ENCODE data around the gene STARD7.
A peak's percentile ranks its signal among the peaks of the same experiment; 100 is the strongest.
"Not testable (repeated sequence)": the region's sequence is repeated elsewhere in the genome, so short reads cannot be mapped to it uniquely, and the experiment has no call there.

Gene STARD7

DNA sequence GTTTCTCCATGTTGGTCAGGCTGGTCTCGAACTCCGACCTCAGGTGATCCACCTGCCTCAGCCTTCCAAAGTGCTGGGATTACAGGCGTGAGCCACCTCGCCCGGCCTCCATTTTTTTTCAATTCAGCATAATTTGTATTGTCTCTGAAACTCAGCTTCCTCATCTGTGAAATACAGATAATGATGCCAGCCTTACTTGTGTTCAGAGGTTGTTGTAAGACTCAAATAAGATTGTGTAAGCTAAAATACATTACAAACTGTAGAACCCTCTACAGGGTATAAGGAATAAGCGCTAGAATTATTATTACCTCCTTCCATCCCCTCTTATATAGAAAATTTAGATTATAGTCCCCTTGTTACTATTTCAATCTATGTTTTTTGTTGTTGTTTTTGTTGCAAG lies 24.8 kb upstream of the STARD7 start:
- DNase-seq = no peak

DNA sequence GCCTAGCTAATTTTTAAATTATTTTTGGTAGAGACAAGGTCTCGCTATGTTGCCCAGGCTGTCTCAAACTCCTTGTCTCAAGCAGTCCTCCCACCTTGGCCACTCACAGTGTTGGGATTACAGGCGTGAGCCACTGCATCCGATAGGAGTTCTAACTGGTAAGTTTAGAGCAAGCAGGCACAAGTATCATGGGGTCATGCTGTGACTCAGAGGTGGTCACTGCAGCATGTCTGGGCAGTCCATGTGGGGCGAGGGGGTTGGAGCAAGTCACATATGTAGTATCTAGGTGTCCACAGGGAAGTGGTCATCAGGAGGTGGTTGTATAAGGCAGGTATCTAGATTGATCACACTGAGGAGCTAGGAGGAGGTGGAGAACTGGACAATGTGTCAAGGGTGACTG lies 22.7 kb upstream of the STARD7 start:
- no peak for DNase-seq

DNA sequence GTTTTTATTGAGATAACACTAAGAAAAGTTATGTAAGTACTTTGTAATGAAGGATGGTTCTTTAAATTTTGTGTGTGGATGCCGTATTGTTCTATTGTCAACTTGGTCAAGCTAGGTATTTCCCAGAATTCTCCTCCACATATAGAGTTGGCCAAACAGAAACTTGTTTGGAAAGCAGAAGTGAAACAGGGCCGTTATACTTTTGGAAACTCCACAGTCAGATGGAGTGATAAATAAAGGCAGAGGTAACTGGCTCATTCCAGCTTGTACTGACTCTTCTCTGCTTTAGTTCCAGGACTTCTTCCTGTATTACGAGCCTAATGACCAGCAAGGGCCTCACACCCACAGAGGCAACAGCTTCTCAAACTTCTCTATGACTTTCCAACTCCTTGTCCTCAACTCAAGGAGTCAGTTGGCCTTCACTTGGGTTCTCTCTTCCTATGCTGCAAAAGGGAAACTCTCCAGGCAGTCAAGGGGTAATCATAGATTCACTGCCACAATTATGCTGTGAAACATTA lies 16.4 kb upstream of the STARD7 start:
- no peak for DNase-seq

DNA sequence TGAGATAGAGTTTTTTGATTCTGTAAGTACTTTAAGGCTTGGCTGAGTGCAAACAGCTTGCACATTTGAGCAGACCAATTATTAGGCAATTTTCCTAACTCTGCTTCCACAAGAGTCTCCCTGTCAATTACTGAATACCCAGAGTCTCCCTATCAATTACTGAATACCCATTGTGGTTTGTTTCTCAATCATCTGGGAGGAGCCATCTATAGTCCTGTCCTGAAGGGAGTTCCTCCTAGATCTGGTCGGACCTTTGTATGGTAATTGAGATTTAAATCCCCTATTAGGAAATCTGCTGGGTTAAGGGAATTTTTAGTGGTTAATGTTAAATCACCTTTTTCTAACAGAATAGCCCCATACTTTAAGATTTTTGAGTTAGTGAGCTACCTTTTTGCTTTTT lies 12.5 kb upstream of the STARD7 start:
- DNase-seq = not testable (repeated sequence)

DNA sequence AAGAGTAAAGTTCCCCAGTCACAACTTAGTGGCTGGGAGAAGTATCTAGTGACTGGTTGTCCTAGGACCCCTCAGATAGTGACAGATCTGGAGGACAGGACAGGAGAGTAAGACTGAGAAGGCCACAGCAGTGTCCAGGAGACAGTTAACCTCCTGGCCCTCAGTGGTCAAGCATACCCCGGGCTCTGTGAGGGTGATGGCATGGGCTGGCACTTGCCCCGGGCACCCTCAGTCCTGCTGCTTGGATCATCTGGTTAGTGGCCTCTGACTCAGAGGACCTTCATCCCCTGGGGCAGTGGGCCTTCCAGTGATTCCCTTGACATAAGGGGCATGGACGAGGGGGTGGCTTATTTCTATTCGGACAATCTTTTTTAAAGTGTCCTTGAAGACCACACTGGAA lies 11.3 kb upstream of the STARD7 start:
- not testable (repeated sequence) for DNase-seq

DNA sequence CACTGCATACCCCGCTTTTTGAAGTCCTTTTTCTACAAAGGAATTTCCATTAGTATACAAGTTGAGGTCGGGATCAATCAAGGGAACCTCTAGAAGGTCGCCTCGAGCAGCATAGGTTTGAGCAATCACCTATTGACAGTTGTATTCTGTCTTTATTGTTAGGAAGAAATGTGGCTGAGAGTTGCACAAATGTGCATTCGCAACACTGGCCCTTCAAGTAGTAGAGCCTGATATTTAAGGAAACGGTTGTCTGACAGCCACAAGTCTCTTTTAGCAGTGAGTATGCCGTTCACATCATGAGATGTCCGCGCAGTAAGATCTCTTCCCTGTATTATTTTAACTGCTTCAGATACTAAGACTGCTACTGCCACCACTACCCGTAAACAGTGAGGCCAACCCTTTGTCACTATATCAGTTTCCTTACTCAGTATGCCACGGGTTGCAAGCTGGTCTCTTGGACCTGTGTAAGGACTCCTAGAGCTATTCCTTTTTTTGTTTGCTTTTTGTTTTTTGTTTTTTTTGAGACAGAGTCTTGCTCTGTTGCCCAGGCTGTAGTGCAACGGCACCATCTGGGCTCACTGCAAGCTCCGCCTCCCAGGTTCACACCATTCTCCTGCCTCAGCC lies 10.0 kb upstream of the STARD7 start:
- no peak for DNase-seq

DNA sequence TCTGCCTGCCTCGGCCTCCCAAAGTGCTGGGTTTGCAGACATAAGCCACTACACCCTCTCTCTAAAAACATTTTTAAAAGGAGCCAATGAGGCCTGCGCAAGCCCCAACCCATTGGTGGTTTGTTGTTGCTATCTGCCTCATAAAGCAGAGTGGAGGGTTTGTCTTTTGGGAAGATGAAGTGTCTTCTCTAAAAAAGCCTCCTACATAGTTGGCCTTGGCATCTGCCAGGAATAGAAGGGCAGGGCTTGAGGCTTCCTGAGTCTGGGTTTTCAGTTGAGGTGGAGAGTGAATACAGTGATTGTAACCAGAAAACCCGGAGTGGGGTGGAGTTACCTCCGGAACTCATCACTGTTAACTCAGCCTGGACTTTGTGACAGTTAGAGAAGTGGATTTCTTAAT lies 5.9 kb upstream of the STARD7 start:
- no peak for DNase-seq

DNA sequence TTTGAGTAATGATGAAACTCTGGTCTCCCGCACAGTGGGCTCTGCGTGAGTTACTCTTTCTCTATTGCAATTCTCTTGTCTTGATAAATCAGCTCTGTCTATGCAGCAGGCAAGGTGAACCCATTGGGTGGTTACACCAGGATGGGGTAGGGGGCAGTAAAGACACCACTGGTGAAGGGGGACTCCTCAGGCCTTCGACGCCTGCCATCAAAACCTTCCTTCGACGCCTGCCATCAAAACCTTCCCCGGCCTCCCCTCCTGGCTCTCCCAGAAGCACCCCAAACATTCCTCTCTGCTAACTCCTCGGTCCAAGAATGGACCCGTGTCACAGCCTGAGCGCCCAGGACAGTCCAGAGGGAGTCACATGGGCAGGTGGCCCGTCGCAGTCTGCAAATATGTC lies 4.8 kb upstream of the STARD7 start:
- no peak for DNase-seq

DNA sequence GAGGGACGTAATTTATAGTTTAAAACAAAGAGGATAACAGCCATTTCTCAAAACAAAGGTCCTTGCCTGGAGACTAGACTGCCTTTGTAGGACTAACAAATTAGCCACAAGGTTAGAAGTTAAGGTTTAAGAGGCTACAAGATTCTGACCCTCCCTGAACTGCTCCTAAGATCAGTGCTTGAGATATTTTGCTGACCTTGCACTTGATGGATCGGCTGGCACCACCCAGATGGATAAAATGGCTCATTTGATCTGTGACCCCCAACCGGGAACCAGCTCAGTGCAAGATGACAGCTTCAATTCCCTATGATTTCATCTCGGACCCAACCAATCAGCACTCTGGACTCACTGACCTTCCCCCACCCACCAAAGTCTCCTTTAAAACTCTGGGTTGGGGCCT lies 3.7 kb upstream of the STARD7 start:
- DNase-seq = no peak

DNA sequence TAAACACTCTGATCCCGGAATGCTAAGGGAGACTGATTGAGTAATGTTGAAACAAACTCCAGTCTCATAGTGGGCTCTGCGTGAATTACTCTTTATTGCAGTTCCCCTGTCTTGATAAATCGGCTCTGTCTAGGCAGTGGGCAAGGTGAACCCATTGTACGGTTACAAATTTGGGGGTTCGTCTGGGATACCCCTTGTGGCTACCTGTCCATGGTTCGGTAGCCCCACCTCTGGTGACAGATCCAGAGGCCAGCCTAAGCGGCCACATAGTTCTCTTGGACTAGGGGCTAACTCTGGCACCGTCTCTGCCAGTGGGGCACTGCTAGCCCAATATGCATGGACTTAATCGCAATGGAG lies 1.1 kb upstream of the STARD7 start:
- no peak for DNase-seq

DNA sequence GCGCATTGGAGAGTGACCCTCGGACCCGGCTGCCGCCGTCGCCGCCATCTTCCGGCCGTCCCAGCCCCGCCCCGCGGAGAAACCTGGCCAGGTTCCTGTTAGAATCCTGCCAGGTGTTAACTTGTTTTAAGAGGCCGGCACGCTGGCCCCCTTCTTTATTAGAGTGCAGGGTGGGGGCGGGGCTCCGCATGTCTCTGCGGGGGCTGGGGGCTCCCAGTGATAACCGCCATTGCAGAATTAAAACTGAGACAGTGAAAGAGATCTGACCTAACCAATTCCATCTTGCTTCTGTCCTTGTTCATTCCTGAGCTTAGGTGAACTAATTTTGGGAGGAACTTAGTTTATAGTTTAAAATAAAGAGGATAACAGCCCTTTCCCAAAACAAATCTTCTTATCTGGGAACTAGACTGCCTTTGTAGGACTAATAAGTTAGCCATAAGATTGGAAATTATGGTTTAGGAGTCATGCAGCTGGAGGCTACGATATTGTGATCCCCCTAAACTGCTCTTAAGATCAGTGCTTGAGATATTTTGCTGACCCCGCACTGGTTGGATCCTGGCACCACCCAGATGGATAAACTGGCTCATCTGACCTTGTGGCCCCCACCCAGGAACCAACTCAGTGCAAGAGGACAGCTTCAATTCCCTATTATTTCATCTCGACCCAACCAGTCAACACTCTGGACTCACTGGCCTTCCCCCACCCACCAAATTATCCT lies 543 bp upstream of the STARD7 start:
- DNase-seq = no peak

DNA sequence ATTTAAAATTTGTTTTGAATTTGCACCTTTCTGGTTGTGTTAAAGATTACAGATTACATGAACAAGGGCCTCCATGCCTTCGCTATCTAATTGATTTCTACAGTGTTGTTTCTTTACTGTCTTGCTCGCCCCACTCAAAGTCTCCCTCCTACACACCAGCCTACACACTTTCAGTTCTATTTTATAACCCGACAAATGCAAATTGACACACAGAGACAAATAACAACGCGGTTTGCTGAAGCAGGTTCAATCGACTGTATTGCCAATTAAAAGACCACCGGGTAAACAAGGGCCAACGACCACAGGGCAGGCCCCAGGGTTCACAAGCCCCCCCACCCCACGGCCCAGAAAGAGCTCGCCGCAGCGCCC lies 869 bp downstream of the STARD7 start:
- peak; percentile 36 for DNase-seq

DNA sequence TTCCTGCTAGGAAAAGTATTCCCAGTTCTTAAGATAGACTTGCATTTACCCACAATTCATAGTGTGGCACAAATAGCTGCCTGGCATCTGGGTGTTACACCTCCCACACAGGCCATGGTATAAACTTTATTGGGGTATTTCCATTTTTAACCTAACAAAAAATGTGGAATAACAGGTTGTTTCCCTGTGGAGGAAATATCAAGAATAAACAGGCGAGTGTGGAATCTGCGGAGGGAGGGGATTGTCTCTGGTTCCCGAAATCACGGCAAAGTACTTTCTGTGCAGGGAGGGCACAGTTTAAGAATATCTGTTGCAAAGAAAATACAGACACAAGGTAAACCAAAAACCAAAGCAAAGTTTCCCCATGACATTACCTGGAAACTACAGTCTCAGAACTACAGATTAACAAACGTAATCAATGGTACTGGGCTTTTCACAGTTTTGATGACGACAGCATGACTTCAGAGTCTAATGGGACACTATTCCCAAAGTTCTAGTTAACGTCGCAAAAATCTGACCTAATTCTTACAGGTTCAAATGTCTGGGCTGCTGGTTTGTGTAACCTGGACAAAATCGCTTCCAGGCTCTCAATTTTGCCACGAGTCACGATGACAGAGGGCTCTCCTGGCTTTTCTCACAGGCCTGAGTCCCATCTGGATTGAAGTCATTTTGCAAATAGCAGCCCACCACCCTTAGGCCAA lies 1.4 kb downstream of the STARD7 start:
- DNase-seq = no peak

DNA sequence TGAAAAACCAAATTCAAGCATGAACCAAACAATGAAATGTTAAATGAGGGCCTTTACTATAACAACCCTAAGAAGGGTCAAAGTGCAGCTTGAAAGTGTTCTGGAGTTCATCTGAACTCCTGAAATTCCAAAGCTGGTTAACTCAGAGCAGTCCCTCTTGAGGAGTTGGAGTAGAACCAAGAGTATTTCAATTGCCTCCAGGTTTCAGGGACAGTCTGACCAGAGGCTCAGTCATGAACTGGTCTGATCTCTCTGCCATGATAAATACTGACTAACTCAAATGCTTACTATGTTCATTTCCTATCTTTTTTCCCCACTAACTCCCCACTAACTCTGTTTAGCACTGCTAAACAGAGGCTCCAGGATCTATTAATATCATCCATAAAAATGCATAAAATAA lies 2.7 kb downstream of the STARD7 start:
- no peak for DNase-seq

DNA sequence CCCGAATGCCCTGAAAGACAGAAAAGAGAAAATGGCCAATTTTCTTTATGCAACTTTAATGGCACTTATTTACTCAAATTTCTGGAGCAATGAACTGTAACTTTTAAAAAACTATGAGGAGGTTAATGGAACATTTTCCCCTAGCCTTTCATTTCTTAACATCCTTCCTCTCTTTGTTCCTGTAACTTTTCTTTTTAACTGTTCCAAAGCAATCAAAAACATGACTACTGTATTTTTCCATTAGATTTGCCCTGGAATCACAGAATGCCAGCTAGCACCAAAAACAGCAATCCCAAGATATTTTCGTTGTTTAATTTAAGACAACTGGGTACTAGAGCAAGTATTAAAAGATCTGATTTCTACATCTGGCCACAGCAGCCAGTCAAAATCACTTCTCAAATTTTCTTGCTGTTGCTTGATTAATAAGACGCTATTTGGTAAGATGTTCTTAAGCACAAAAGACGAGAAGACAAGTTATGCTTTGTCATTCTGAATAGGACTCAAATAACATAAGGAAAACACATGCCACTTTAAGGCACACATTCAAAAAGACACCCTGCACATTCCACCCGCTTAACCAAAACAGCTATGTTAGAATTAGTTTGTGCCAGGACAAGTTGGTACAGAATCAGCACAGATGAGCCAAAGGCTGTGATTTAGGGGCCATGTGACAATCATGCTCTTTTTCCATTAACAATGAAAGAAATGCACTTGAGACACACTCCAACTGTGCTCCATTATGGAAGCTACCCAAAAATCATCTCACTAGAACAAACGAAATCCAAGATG lies 3.6 kb downstream of the STARD7 start:
- no peak for DNase-seq

DNA sequence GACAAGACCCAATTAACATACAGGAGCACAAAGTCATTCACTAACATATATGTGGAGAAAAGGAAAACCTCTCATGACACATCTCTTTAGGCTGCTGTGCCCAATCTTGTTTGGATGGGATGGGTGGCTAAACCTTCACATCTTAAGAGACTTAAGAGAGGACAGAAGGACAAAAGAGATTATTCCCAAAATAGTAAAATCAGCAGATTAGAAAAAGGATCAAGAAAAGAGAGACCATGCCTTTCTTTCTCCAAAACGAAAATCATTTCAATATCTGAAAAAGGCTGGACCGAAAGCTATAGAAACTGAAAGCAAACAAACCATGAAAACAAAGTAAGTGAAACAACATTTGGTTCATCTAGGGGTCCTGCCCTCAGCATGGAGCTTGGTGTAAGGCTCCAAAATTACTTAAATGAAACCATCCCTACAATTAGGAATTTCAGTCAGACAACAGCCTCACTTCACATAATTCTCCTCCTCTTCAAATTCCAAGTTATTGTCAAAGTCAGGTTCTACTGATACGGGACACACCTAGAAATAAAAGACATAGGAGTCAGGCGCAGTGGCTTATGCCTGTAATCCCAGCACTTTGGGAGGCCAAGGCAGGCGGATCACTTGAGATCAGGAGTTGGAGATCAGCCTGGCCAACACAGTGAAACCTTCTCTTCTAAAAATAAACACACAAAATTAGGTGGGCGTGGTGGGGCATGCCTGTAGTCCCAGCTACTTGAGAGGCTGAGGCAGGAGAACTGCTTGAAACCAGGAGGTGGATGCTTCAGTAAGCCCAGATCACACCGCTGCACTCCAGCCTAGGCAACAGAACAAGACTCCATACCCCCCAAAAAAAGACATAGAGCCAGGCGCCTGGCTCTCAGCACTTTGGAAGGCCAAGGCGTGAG lies 5.2 kb downstream of the STARD7 start:
- DNase-seq = no peak

DNA sequence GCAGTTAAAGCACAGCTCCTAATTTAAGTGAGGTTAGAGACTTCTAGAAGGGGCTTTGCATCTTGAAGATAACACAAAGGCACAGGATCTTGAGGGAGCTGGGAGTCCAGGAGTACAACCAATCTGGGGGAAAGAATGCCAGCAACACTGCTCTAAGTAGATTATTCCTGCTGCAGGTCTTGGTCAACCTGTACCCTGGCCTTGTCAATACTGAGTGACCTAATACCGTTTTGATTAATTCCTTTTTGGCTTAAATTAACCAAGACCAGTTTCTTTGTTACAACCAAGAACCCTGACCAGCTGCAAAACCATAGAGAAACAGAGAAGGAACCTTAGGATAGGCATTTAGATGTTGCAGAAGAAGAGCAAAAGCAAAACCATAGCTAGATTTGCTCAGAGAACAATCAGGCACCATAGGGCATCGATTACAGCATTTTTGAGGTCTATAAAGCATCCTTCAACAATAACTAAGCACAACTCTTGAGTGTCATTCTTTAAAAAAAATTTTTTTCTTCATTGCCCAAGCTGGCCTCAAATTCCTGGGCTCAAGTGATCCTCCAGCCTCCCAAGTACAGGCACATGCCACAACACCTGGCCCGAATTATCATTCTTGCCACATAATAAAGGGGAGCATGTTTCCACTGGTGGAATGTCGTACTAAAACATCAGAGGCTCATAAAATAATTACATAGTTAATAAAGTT lies 6.3 kb downstream of the STARD7 start:
- DNase-seq = no peak

DNA sequence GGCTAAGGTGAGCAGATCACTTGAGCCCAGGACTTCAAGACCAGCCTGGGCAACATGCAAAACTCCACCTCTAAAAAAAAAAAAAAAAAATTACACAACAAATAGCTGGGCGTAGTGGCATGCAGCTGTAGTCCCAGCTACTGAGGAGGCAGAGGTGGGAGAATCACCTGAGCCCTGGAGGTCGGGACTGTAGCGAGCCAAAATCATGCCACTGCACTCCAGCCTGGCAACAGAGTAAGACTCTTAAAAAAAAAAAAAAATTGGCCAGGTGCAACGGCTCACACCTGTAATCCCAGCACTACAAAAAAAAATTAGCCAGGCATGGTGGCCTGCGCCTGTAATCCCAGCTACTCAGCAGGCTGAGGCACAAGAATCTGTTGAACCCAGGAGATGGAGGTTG lies 7.3 kb downstream of the STARD7 start:
- no peak for DNase-seq

DNA sequence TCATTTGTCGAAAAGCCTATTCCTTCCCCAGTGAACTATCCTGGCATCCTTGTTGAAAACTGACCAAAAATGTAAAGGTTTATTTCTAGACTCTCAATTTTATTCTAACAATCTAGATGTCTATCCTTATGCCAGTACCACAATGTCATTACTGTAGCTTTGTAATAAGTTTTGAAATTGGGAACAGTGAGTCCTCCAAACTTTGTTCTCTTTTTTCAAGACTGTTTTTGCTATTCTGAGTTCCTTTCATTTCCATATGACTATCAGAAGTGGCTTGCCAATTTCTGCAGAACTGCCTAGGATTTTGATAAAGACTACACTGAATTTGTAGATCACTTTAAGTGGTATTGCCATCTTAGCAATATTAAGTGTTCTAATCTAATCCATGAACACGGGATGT lies 9.7 kb downstream of the STARD7 start:
- DNase-seq = no peak

DNA sequence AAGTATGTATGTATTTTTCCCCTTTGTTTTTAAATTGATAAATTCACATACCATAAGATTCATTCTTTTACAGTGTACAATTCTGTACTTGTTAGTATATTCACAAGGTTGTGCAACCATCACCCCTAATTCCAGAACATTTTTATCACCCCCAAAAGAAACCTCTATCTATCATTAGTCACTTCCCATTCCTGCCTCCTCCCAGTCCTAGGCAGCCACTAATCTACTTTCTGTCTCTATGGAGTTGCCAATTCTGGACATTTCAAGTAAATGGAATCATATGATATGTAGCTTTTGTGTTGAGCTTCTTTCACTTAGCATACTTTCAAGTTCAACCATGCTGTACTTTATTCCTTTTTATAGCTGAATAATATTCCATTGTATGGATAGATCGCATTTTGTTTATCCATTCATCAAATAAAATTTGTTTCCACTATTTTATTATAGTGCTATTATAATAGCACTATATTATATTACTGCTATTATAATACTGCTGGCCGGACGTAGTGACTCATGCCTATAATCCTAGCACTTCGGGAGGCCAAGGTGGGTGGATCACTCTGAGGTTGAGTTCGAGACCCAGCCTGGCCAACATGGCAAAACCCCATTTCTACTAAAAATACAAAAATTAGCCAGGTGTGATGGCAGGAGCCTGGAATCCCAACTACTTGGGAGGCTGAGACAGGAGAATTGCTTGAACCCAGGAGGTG lies 10.9 kb downstream of the STARD7 start:
- no peak for DNase-seq

DNA sequence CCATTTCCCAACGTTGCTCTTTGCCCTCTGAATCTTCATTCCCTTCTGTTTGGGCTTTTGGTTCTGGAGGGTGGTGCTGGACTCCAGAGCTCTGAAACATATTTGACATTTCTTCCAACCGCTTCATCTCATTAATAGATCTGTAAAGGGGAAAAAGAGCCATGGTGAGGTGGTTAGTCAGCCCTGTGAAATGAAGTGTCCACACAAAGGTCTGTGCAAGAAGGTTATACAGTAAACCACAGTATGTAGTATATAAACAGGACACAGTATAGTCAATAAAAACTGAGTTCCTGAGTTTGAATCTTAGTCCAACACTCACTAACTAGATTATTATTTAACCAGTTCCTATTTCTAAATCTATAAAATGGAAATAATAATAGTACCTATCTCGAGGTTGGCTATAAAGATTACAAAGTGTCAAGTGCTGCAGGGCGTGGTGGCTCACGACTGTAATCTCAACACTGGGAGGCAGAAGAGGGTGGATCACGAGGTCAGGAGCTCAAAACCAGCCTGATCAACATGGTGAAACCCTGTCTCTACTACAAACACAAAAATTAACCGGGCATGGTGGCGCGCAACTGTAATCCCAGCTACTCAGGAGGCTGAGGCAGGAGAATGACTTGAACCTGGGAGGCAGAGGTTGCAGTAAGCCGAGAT lies 13.1 kb downstream of the STARD7 start:
- DNase-seq = no peak
